RKO (cell line): ENCODE results near the gene C18orf32.
"Not testable (repeated sequence)": the region's sequence is repeated elsewhere in the genome, so short reads cannot be mapped to it uniquely, and the experiment has no call there.

Experiments used
- DNase-seq: peaks from one replicate; pipeline ENCODE4 v3.0.0-alpha.2; 2016; ENCODE audit warnings: low spot score

Gene C18orf32

DNA sequence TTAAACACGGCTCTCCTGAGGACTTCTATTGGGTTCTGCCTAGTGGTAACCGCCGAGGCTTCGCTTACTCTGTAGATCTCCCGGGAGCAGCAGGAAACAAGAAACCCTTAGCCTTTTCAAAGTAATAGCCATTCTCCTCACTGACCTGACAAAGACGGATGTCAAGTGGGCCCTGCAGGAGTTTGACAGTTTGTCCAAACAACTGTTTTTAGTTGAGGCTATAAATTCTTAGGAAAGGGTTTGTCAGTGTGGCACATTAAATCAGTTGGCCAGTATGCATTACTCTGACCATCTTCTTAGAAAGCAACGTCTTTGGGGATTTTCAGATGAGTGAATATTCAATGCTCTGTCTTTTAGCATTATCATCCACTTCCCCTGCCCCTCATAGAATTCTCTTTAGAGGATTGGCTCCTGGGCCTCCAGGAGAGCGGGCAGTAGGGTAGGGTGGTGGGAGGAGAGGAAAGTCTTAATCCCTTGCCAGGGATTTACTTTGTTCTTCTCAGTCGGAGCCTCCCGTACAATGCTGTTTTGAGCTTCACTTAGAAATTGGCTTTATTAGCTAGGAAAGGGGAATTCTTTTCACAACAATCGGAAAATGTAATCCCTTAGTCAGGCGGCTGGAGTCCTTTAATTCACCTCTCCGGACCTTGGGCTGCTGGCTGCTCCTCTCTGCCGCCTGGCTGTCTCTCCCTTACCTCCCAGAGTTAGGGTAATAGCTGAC is 13.3 kb upstream of the C18orf32 start:
- DNase-seq = no peak

DNA sequence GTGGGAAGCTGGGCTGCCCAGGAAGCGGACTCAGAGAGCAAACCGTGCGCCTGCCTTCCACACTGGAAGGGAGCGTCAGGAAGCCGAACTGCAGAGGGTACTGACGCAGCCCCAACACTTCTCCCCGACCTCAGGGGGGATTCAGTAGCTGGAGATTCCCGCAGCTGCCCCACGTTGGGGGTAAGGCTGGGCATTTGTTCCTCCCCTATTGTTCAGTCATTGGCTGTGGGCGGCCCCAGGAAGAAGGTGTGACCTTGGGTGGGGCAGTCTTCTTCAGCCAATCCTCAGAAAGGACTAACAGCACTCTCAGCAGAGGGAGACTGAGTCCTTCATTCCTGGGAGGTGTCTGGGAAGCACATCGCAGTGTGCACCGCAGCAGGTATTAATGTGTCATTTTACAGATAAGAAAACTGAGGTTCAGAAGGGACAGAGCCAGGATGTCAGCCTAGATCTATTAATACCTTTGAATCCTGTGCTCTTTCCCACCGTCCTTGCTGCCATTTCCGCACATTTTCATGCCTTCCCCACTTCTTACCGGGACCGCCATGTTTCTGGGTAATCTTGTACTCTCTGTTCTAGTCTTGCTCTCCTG is 12.1 kb upstream of the C18orf32 start:
- DNase-seq = no peak

DNA sequence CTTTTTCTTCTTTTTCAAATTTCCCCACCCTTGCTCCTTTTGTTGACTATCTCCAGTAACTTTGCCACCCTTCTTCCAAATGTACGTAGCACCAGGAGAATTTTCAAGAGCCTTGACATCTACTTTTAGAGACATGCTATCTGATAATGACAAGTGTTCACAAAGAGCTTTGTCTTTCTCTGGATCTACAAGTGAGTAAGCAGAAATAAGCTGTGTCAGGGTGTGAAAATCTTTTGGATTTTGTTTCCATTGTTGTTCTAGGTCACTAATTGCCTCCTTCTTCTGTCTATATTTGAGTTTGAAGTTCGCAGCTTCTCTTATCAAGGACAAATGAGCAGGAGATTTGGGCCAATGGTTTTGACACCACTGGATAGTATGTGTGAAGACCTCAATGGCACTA is 8.4 kb upstream of the C18orf32 start:
- no peak for DNase-seq

DNA sequence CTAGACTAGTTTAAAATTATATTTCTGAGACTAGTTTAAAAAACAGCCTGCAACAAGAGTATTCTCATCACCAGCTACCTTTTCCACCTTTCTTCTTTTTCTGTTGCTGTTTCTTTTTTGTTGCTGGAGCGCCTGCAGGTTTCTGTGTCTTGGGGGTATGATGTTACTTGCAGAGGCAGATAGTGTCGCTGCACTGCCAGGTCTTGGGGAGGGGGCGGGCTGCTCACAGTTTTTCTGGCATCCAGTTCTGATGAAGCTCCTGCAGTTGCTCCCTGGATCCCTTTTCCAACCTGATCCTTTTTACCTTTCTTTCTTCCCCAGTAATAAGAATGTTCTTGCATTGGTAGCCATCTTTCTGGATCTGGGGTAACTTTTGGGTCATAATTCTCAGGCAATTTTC is 8.0 kb upstream of the C18orf32 start:
- DNase-seq = no peak

DNA sequence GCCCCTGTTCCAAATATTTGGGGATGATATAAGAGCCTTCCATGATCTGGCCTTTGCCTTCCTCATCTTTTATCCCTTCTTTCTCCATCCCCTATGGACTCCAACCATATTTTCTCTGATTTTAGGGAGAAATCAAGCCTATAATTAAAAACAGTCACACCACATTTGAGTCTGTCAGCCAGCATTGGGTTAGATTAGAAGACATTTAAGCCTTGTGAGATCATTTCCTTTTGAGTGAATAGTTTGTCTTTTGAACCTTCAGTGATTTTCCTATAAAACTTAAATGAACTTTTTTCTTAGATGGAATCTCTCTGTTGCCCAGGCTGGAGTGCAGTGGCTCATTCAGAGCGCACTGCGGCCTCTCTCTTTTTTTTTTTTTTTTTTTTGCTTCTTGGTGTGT is 7.6 kb upstream of the C18orf32 start:
- DNase-seq = no peak

- DNase-seq = no peak
Observed at GRCh38 chr18:49492694-49493033, 5.6 kb upstream of the C18orf32 start.

DNA sequence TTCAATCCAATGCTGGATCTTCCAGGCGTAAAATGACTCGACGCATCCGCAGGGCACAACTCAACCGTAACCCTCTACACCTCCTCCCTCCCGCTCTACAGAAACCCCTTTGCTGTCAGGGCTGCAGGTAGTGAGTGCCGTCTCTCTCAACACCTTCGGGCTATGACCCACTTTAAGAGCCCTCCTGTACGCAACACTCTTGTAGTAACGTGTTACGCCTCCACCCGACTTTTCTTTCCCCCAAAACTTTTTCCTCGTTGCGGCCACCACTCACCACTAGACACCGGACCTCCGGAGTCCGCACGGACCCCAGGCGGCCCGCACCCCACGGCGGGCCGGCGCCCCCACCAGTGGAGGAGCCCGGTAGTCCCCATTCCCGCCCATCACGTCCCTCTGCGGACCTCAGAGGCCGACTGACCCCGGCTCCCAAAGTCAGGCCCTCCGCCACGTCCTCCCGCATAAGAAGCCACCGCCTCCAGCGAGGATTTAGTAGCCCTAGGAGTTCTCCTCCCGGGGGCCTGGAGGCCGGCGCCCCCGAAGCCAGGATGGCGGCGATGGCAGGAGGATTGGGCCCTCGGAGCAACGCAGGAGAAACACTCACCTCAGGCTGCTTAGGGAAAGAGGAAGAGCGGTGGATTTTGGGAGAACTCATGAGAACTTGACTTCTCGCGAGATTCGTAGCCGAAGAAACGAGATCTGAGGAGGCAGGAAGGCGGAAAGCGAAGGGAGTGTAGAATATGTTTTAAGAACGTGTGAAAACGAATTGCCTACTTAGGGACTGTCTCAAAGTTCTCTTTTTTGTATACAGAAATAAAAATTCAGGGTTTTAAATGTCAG is 5.0 kb upstream of the C18orf32 start, which contains the start of gene RPL17:
TSS of gene RPL17 (minus strand) at position 609 of the 837 bp plus-strand sequence.
- DNase-seq = peak; percentile 98

- no peak for DNase-seq
Observed at GRCh38 chr18:49491534-49491856, 4.5 kb upstream of the C18orf32 start.

DNA sequence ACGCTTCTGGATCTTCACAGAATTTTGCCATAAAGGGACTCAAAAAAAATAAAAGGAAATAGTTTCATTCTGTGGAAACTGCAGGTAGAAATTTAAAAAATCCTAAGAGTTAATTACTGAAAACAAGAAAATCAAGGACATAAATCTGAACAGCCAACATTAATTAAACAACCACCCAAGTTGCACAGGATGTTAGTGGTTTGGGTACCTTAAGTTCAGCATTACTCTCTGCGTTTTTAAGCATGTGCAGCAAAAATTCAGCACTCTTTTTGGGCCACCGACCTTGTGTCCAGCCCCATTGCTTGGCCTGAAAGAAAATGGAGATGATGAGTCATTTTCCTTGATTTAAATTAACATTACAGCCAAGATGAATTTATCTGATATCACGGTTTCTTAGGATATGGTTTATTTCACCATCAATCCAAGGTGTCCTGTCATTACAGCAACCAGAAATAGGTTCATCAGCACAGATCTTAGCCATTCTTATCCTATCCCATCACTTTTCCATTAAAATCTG is 3.3 kb upstream of the C18orf32 start:
- peak; percentile 50 for DNase-seq

- DNase-seq = peak; percentile 57
Observed at GRCh38 chr18:49487711-49488310, 777 bp upstream of the C18orf32 start.

- DNase-seq = peak; percentile 70
Observed at GRCh38 chr18:49486606-49486952, 455 bp downstream of the C18orf32 start.

DNA sequence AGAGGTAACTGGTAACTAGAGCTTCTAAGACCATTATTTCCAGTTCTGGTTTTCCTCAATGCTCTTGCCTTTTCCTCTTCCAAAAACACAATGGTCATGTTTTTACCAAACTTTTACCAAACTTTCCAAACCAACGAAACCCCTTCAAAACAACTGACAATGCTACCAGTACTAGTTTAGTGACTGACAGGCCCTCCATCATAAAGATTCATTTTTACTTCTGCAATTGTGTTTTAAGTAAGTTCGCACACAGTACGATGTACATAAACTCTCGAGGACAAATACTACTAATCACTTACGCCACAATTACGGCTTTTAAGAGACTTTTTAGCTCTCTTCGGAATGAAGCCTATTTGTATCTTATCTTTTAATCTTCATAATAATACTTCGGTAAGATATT is 900 bp downstream of the C18orf32 start:
- DNase-seq = no peak

DNA sequence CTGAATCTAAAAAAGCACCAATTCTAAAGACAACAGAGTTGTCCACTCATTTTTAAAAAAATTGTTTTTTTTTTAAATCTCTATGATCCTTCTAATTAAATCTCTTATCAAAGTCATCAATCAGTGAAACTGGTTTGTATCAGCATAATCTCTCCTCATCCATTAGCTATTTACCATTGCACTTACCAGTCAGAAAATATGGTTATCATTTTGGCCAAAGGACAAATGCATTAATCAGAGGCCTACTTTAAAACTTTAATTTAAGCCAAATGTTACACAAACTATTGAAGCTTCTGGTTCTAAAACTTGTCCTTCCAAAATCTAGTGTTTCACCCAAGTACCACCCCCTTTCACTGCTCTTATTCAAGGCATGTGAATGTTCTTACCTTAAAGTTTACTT is 3.8 kb downstream of the C18orf32 start:
- no peak for DNase-seq

DNA sequence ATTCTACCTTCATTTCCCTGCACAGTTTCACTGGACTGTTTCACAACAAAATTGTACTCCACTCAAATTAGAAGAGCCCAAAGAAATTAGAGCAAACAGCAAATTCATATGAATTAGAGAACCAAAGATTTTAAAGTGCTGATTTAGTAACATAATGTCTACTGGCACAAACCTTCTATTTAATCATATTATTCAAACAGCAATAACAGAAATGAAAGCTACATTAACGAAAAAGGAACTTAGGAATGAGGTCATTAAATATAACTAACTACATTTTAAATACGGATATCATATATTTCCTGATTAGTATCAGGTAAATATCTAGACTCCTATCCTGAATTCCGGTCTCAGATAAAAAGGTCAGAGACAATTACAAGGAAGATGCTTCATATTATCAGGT is 5.1 kb downstream of the C18orf32 start:
- no peak for DNase-seq

DNA sequence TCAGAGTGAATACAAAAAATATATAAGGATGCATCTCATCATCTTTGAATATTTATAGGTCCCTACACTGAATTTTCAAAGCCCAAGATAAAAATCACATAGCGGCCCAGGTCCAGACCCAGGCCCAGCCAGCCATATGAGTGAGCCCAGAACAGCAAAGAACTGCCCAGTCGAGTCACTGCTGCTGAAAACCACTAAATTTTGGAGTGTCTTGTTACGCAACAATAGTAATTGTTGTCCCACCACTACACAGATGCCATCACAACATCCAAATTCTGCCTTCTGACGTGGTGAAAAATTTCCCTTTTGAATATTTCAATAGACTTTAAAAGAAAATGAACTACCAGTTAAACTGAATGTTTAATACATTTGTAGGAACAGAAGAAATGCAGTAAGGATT is 5.7 kb downstream of the C18orf32 start:
- no peak for DNase-seq

DNA sequence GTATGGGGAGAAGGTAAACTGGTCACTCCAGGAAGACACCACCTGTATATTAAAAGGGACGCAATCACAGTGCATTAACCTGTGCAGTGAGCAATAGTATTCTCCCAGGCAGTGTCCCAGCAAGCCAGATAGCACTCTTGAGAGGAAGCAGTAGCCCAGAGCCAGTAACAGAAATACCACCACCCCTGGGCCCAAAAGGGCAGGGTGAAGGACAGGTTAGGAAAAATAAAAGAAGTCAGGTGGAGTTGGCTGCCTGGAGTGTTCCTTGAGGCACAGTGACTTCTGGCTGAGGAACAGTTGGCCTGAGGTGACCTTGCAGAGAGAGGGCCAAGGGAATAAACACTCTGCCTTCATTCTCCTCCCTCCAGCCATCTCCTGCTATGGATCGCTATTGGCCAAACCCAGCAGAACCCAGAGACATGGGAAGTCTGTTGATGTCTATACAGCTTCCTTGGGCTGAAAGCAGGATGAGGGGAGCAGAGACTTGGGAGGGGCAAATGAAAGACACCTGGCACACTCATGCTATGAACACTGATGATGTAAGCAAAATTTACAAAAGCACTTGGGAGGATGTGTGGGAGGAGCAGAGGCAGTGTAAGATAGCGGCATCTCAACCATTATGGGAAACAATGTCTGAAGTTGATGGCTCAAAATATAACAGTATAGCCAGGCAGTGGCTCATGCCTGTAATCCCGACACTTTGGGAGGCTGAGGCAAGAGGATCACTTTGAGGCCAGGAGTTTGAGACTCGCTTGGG is 7.5 kb downstream of the C18orf32 start:
- no peak for DNase-seq

DNA sequence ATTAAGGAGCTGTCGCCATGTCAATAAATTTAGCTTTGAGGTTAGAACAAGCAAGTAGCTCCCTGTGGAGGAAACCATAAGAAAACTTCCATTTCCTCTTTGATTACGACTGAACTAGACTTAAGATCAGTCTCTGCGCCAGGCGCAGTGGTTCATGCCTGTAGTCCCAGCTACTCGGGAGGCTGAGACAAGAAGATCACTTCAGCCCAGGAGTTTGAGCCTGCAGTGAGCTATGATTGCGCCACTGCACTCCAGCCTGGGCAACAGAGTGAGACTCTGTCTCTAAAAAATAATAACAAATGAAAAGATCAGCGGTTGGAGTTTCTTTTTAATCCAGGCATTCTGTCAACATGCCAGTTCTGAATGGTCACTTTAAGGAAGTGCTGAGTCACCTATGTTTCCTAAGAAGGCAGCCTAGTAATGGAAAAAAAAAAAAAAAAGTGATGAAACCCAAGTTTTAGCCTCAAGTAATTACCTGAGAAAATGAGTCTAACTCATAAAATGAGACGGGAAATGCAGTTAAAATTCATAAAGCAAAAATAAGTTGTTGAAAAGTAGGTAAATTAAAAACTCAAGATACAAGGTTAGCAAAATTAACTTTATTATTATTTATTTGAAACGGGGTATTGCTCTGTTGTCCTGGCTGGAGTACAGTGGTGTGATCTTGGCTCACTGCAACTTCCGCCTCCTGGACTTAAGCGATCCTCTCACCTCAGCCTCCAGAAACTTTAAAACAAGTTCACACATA is 10.2 kb downstream of the C18orf32 start:
- peak; percentile 34 for DNase-seq

GRCh38 chr18:49474935-49475334 is 12.1 kb downstream of the C18orf32 start:
- DNase-seq = not testable (repeated sequence)

- no peak for DNase-seq
Observed at GRCh38 chr18:49473721-49474120, 13.3 kb downstream of the C18orf32 start.

DNA sequence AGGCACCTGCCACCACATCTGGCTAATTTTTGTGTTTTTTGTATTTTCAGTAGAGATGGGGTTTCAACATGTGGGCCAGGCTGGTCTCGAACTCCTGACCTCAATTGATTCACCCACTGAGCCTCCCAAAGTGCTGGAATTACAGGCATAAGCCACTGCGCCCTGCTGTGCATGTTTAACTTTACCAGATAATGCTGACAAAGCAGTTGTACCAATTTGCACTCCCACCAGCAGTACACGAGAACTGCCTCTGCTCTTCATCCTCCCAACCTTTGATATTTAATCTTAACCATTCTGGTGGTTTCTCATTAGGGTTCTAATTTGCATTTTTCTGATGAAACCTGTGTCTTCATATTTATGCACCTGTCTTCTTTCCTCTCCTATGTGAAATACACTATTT is 14.6 kb downstream of the C18orf32 start:
- no peak for DNase-seq

DNA sequence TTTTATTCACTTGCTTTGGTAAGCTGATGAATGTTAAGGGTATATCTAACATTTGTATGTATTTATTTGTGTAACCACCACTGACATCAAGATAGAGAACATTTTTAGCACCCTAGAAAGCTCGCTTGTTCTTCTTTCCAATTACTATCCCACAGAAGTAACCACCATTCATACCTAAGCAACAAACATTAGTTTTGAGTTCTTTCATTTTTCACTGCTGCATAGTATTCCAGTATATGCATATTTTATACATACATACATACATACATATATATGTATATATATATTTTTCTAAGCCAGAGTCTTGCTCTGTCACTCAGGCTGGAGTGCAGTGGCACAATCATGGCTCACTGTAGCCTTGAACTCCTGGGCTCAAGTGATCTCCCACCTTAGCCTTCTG is 15.5 kb downstream of the C18orf32 start:
- no peak for DNase-seq
